Left ventricle myocardium inferior (tissue), 1 donor: Measurements from ENCODE around the gene PAFAH1B2. TPM values are rescaled to one million over a fixed set of nuclear protein-coding genes. Genes with fewer than 3 reads are reported as not detected.
A peak's percentile ranks its signal among the peaks of the same experiment; 100 is the strongest.
"Not testable (repeated sequence)": the region's sequence is repeated elsewhere in the genome, so short reads cannot be mapped to it uniquely, and the experiment has no call there.

Experiments used
- DNase-seq: peaks from one replicate; pipeline ENCODE4 v3.0.0-alpha.2; 2020
- H3K27ac ChIP-seq: fragments of 200-600 bp; replicated peaks from 2 replicates; pipeline ENCODE4 v1.8.0; 2021
- H3K27me3 ChIP-seq: fragments of 200-600 bp; 2 replicates; pipeline ENCODE4 v1.8.0; 2021; ENCODE audit warnings: low read depth
- H3K36me3 ChIP-seq: fragments of 200-600 bp; 2 replicates; pipeline ENCODE4 v1.8.0; 2021
- H3K4me1 ChIP-seq: fragments of 200-600 bp; 2 replicates; pipeline ENCODE4 v1.8.0; 2021
- H3K4me3 ChIP-seq: fragments of 200-600 bp; 2 replicates; pipeline ENCODE4 v1.8.0; 2021; ENCODE audit warnings: mild to moderate bottlenecking, moderate library complexity
- H3K9me3 ChIP-seq: fragments of 200-600 bp; replicated peaks from 2 replicates; pipeline ENCODE4 v1.8.0; 2021
- intact Hi-C: fragments of 100-400 bp; cut with micrococcal nuclease; formaldehyde crosslinking; loops from one replicate; pipeline ENCODE4 v1.11.0; 2022
- total RNA-seq: library from RNA; stranded (reverse); fragmentation: NEBNext Ultra II Directional; extraction: Animal tissue kit (Norgen Biotek cat#: 25700); gene quantifications from one replicate; pipeline ENCODE4 v1.2.1, GENCODE V29; 2021
- TF ChIP-seq, protein P1 (sequence below): fragments of 200-600 bp; IDR thresholded peaks from 2 replicates; pipeline ENCODE4 v1.8.0; 2021; ENCODE audit warnings: antibody characterized with exemption, mild to moderate bottlenecking, borderline replicate concordance
- donor health status: DM: no; HTN: yes; CAD: no; lungs with severe emphysema.

The PAFAH1B2 gene
- total RNA-seq, 1 donor from 2014 or later: 51.5 TPM

DNA sequence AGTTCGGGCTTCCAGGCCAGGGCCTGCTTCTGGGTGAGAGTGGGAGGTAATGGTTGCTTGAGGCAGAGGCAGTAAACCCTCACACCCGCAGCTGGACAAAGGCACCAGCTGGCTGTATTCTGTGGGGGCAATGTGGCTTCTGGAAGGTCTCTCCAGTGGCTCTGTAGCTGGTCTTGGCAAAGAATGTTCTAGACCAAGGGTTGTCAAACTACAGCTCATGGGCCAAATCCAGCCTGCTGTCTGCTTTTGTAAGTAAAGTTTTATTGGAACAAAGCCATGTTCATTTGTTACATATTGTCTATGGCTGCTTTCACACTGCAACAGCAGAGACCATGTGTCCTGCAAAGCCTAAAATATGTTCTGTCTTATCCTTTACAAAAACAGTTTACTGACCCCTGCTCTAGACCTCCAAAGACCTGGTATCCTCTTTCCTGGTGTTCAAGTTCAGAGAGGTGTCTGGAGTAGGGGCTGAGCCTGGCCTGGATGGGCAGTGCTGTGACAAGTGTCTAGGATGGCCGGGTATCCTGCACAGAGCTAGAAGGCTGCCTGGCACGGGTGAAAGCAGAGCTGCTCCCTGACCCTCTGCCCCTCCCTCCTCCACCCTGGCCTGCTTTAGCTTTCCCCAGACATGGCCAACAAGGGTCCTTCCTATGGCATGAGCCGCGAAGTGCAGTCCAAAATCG, 58.4 kb downstream of the PAFAH1B2 start:
- Histone ChIP-seq H3K27ac (peak overlapping the region; percentile 78), H3K36me3 (peaks cover 20% of the 10 kb centered on the region), H3K27me3 (no peaks in the 10 kb centered on the region), H3K9me3 (no peaks in the 10 kb centered on the region), H3K4me1 (peaks cover 63% of the 10 kb centered on the region), H3K4me3 (peak overlapping the region; percentile 58)
- intact Hi-C loops: no loop called here
- no peak for DNase-seq
- TF ChIP-seq, protein P1, sequence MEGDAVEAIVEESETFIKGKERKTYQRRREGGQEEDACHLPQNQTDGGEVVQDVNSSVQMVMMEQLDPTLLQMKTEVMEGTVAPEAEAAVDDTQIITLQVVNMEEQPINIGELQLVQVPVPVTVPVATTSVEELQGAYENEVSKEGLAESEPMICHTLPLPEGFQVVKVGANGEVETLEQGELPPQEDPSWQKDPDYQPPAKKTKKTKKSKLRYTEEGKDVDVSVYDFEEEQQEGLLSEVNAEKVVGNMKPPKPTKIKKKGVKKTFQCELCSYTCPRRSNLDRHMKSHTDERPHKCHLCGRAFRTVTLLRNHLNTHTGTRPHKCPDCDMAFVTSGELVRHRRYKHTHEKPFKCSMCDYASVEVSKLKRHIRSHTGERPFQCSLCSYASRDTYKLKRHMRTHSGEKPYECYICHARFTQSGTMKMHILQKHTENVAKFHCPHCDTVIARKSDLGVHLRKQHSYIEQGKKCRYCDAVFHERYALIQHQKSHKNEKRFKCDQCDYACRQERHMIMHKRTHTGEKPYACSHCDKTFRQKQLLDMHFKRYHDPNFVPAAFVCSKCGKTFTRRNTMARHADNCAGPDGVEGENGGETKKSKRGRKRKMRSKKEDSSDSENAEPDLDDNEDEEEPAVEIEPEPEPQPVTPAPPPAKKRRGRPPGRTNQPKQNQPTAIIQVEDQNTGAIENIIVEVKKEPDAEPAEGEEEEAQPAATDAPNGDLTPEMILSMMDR: no peak

DNA sequence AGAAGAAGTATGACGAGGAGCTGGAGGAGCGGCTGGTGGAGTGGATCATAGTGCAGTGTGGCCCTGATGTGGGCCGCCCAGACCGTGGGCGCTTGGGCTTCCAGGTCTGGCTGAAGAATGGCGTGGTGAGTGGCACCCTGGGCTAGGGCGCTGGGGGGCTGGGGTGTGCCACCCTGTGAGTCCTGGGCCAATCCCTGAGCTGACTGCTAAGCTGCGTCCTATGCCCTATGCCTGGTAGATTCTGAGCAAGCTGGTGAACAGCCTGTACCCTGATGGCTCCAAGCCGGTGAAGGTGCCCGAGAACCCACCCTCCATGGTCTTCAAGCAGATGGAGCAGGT, 59.0 kb downstream of the PAFAH1B2 start:
- TF ChIP-seq, protein P1: no peak
- Histone ChIP-seq H3K4me1 (peaks cover 58% of the 10 kb centered on the region), H3K27ac (peak overlapping the region; percentile 78), H3K4me3 (peak overlapping the region; percentile 58), H3K9me3 (no peaks in the 10 kb centered on the region), H3K36me3 (peaks cover 20% of the 10 kb centered on the region), H3K27me3 (no peaks in the 10 kb centered on the region)
- no peak for DNase-seq
- intact Hi-C loops: no loop called here

DNA sequence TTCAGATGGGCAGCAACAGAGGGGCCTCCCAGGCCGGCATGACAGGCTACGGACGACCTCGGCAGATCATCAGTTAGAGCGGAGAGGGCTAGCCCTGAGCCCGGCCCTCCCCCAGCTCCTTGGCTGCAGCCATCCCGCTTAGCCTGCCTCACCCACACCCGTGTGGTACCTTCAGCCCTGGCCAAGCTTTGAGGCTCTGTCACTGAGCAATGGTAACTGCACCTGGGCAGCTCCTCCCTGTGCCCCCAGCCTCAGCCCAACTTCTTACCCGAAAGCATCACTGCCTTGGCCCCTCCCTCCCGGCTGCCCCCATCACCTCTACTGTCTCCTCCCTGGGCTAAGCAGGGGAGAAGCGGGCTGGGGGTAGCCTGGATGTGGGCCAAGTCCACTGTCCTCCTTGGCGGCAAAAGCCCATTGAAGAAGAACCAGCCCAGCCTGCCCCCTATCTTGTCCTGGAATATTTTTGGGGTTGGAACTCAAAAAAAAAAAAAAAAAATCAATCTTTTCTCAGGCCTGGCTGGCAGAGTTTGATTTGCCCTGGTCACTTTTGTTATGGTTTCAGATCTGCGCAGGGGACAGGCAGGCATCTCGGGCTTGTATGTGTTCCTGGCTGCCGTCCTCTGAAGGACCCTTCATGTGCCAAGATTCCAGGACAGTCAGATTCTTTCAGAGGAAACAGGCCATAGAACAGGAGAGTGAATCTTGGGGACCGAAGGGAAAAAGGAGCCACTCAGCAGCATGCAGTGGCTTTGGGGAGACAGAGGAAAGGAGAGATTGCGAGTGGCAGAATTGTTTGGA, 60.4 kb downstream of the PAFAH1B2 start:
- peaks cover 43% of the 10 kb centered on the region for H3K4me1 ChIP-seq
- H3K9me3 ChIP-seq: no peaks in the 10 kb centered on the region
- intact Hi-C loops: loop anchor here (5.0 kb wide), 1 partner anchor 72 kb away; no protein-coding TSS in a partner anchor
- DNase-seq: no peak
- H3K27me3 ChIP-seq: no peaks in the 10 kb centered on the region
- TF ChIP-seq, protein P1: no peak
- H3K36me3 ChIP-seq: peaks cover 22% of the 10 kb centered on the region
- no peak overlapping the region for H3K4me3 ChIP-seq
- H3K27ac ChIP-seq: peak overlapping the region; percentile 78

DNA sequence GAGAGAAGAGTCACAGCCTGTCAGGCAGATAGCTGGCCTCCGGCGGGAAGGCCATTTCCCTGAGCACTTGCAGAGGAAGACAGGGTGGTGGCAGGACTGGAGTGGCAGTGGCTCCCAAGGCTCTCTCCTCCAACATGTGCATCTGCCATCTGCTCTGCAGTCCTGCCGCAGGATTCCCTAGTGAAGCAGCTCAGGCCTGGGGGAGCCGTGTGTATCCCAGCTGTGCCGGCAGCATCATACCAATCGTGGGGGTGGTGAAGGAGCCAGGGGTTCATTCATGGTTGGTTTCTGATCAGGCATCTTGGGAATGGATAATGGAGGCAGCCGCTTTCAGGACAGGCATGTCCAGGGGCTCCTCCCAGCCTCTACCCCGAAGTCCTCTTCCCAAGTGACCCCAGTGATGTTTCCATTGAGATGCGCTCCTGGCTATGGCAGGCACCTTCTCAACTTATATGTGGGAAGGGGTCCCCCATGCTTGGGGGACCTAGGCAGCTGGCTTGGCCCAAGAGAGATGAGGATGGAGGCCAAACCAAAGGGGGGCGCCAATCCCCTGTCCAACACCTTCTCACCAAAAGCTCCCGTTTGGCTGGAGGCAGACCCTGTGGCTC, 61.2 kb downstream of the PAFAH1B2 start:
- intact Hi-C loops: loop anchor here (5.0 kb wide), 1 partner anchor 73 kb away; no protein-coding TSS in a partner anchor
- Histone ChIP-seq H3K36me3 (peaks cover 28% of the 10 kb centered on the region), H3K9me3 (no peaks in the 10 kb centered on the region), H3K4me3 (no peak overlapping the region), H3K27ac (peak overlapping the region; percentile 78), H3K27me3 (no peaks in the 10 kb centered on the region), H3K4me1 (peaks cover 35% of the 10 kb centered on the region)
- DNase-seq: no peak
- TF ChIP-seq, protein P1: no peak

DNA sequence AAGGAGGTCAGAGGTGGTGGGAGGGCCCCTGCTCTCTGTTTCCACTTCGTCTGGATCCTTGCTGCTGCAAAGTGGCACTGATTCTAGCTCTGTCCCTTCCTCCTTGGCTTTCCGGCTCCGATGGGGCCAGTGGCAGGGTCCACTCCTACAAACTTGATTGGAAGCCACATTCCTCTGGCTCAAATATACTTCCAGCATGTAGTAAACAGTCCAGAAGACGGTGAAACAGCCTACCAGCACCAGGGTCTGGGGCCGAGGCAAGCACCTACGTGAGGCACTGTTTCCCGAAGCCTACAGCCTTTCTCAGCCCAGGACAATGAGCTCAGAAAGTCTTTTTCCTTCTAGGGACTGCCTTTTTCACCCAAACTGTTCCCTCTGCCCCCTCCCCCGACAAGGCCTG, 62.0 kb downstream of the PAFAH1B2 start:
- intact Hi-C loops: loop anchor here (5.0 kb wide), 1 partner anchor 74 kb away; no protein-coding TSS in a partner anchor
- H3K4me1 ChIP-seq: peaks cover 30% of the 10 kb centered on the region
- H3K27me3 ChIP-seq: not testable (repeated sequence)

More for the DNA sequence above, 62.0 kb downstream of the PAFAH1B2 start:
- H3K9me3 ChIP-seq, DNase-seq, H3K27ac ChIP-seq, H3K4me3 ChIP-seq: not testable (repeated sequence)
- H3K36me3 ChIP-seq: peaks cover 32% of the 10 kb centered on the region
